Endodermal cell (in vitro differentiated cells): ENCODE data around the gene PDE7B. TPM values are rescaled to one million over a fixed set of nuclear protein-coding genes. Genes with fewer than 3 reads are reported as not detected.

Experiments
- DNase-seq: peaks from one replicate; pipeline ENCODE4 v3.0.0-alpha.2; 2017
- H3K27ac ChIP-seq: 2 replicates; pipeline ENCODE4 v1.5.1; 2013; ENCODE audit warnings: mild to moderate bottlenecking, low read depth, low read length, moderate library complexity
- H3K27me3 ChIP-seq: 2 replicates; pipeline ENCODE4 v1.6.1; 2013; ENCODE audit warnings: mild to moderate bottlenecking, low read length, moderate library complexity; ENCODE audit not compliant: insufficient read depth, control insufficient read depth, poor library complexity, severe bottlenecking
- H3K36me3 ChIP-seq: 2 replicates; pipeline ENCODE4 v1.7.0; 2013; ENCODE audit warnings: mild to moderate bottlenecking, low read length, moderate library complexity; ENCODE audit not compliant: control insufficient read depth, insufficient read depth
- H3K4me1 ChIP-seq: one replicate; pipeline ENCODE4 v1.7.0; 2013; ENCODE audit warnings: low read length; ENCODE audit not compliant: control insufficient read depth, insufficient read depth
- H3K4me3 ChIP-seq: 2 replicates; pipeline ENCODE4 v1.5.1; 2013; ENCODE audit warnings: mild to moderate bottlenecking, low read length, moderate library complexity
- H3K9ac ChIP-seq: 2 replicates; pipeline ENCODE4 v1.6.1; 2013; ENCODE audit warnings: mild to moderate bottlenecking, low read length, moderate library complexity; ENCODE audit not compliant: poor library complexity, severe bottlenecking; ENCODE audit errors: extremely low read depth
- H3K9me3 ChIP-seq: 2 replicates; pipeline ENCODE4 v1.6.1; 2013; ENCODE audit warnings: mild to moderate bottlenecking, low read length, moderate library complexity; ENCODE audit not compliant: control insufficient read depth
- H3K27ac Mint-ChIP-seq: 2 replicates; pipeline ENCODE4 v1.8.0; 2020; ENCODE audit warnings: mixed read lengths
- H3K27me3 Mint-ChIP-seq: 2 replicates; pipeline ENCODE4 v1.8.0; 2021; ENCODE audit warnings: mild to moderate bottlenecking, mixed read lengths; ENCODE audit not compliant: insufficient read depth
- H3K36me3 Mint-ChIP-seq: 2 replicates; pipeline ENCODE4 v1.8.0; 2020; ENCODE audit warnings: low read depth, mixed read lengths
- H3K4me1 Mint-ChIP-seq: 2 replicates; pipeline ENCODE4 v1.8.0; 2020; ENCODE audit warnings: mixed read lengths
- H3K4me3 Mint-ChIP-seq: 2 replicates; pipeline ENCODE4 v1.8.0; 2020; ENCODE audit warnings: mild to moderate bottlenecking, moderate library complexity, mixed read lengths
- H3K9me3 Mint-ChIP-seq: 2 replicates; pipeline ENCODE4 v1.8.0; 2020; ENCODE audit warnings: mild to moderate bottlenecking, mixed read lengths
- CTCF ChIP-seq: fragments of 200-600 bp; sonication (generic); conservative IDR thresholded peaks from 2 replicates; pipeline ENCODE4 v1.5.0; 2021; ENCODE audit warnings: antibody characterized with exemption, mild to moderate bottlenecking
- WGBS, 2 experiments: methylation state at CpG; one replicate each; pipeline versions ENCODE4 v1.1.5 to v1.1.7; 2013; ENCODE audit warnings: missing lambda C conversion rate in 2 of 2, mixed read lengths in 1 of 2; ENCODE audit not compliant: insufficient coverage in 1 of 2, insufficient read length in 1 of 2; 5-methylcytosine and 5-hydroxymethylcytosine counted together
- total RNA-seq, 2 donors: library from RNA; stranded (reverse); fragmentation: NEBNext Ultra II Directional in 1 of 2; extraction: Animal tissue kit (Norgen Biotek cat#: 25700) in 1 of 2; gene quantifications; 2 replicates in 1 of 2; 3 replicates in 1 of 2; pipeline ENCODE4 v1.2.1, GENCODE V29; 2021

Gene PDE7B
- total RNA-seq, 2 donors from 2014 or later: 0.26 TPM; not detected in 1

DNA sequence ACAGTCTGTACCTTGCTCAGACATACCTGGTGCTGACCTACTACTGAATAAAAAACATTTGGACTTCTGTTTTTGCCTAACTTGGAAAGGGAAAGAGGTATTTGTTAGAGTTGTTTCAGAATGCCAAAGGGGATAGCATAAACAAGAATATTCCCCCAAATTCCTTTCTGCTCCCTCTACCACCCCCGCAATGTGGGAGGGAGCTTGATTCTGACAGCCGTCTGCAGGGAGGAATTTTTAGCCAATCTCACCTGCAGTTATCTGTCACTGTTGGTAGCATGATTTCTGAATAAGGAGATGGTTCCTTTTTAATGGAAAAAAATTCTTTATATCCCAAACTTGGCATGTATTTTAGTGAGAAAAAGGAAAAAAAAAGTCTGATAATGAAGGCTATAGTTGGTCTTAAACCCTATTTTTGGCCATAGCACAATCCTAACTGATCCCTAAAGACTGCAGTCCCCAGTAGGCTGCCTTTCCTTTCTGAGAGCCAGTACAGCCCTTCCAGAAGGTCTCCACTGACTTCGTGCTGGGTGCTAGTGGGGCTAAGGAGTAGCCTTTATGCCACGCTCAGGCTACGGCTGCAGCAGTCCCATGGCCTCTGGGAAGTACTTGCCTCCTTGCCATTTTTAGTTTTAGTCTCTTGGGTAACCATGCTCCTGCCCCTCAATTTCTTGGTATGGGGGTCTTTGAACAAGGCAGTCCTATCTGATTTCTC, 13.6 kb upstream of the PDE7B start:
- Mint-ChIP-seq H3K4me1 (no peaks in the 10 kb centered on the region), H3K36me3 (no peaks in the 10 kb centered on the region), H3K4me3 (no peak overlapping the region), H3K27me3 (no peaks in the 10 kb centered on the region), H3K9me3 (no peaks in the 10 kb centered on the region), H3K27ac (no peak overlapping the region)
- no peak overlapping the region for H3K9ac ChIP-seq
- H3K9me3 ChIP-seq: no peaks in the 10 kb centered on the region
- no peak for TF ChIP-seq CTCF
- H3K27me3 ChIP-seq: no peaks in the 10 kb centered on the region
- no peak overlapping the region for H3K27ac ChIP-seq
- H3K36me3 ChIP-seq: no peaks in the 10 kb centered on the region
- WGBS, 2 experiments: 92% methylated on average over 5 of the region's 5 CpGs; no CpG with 5 or more reads in 1 of the 2 experiments
- no peak for DNase-seq
- no peaks in the 10 kb centered on the region for H3K4me1 ChIP-seq
- no peak overlapping the region for H3K4me3 ChIP-seq

- Histone ChIP-seq H3K4me1 (no peaks in the 10 kb centered on the region), H3K27ac (no peak overlapping the region), H3K36me3 (no peaks in the 10 kb centered on the region), H3K9ac (no peak overlapping the region), H3K27me3 (no peaks in the 10 kb centered on the region), H3K9me3 (no peaks in the 10 kb centered on the region), H3K4me3 (no peak overlapping the region)
- no peak overlapping the region for H3K27ac Mint-ChIP-seq
- H3K4me3 Mint-ChIP-seq: no peak overlapping the region
- H3K27me3 Mint-ChIP-seq: no peaks in the 10 kb centered on the region
- DNase-seq: no peak
- WGBS, 2 experiments: 77 to 96% methylated on average over 4 of the region's 4 CpGs
- TF ChIP-seq CTCF: no peak
- no peaks in the 10 kb centered on the region for H3K36me3 Mint-ChIP-seq
- H3K9me3 Mint-ChIP-seq: no peaks in the 10 kb centered on the region
- H3K4me1 Mint-ChIP-seq: no peaks in the 10 kb centered on the region
Observed at GRCh38 chr6:135839121-135839520, 12.4 kb upstream of the PDE7B start.

- Mint-ChIP-seq H3K9me3 (no peaks in the 10 kb centered on the region), H3K27me3 (no peaks in the 10 kb centered on the region), H3K4me3 (no peak overlapping the region), H3K36me3 (no peaks in the 10 kb centered on the region), H3K4me1 (no peaks in the 10 kb centered on the region), H3K27ac (no peak overlapping the region)
- no peaks in the 10 kb centered on the region for H3K4me1 ChIP-seq
- H3K27ac ChIP-seq: no peak overlapping the region
- no peak overlapping the region for H3K4me3 ChIP-seq
- TF ChIP-seq CTCF: no peak
- H3K9me3 ChIP-seq: no peaks in the 10 kb centered on the region
- no peak overlapping the region for H3K9ac ChIP-seq
- no peaks in the 10 kb centered on the region for H3K36me3 ChIP-seq
- 92% methylated on average over 4 to 6 of the region's 6 CpGs for WGBS, 2 experiments
- DNase-seq: no peak
- no peaks in the 10 kb centered on the region for H3K27me3 ChIP-seq
Observed at GRCh38 chr6:135842618-135843392, 8.7 kb upstream of the PDE7B start.
